ENCODE results near the gene NFKBIE. TPM values are rescaled to one million over a fixed set of nuclear protein-coding genes. Genes with fewer than 3 reads are reported as not detected.

NFKBIE gene
- total and polyA plus RNA-seq, 2 of the 13 experiments (the other 11 are each of a cell fraction or from before 2014, with no cell fraction given) = 6.7 to 14.5 TPM

DNA sequence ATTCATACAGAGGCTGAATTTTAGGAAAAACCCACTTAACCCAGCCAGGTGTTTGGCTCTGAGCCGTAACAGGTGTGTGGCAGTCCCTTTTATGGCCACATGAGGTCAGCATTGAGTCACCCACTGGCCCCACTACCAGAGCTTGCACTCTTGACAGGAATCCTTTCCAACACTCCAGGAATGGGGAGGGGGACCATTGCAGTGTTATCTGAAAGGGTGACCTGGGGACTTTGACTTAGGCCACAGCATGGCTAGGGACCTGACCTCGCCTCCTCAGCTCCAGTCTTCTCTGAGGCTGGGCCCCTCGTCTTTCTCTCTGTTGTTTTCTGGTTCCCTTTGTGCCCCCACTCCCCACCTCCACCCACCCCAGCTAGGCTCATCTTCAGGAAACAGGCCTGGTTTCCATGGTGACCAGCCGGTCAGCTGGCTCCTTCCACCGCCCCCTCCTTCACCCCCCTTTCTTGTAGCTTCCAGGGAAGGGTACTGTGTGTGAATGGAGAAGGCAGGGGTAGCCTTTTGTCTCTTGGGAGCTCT lies 2.8 kb upstream of the NFKBIE start (continued):
- TF ChIP-seq ZNF879 (CRISPR knock-in tag; IDR thresholded peaks at IDR 0.05) = no peak
- 0 out of 2 replicates have a peak, but pooled peaks have one; percentile 46 for TF ChIP-seq ZBED4 (CRISPR knock-in tag; IDR thresholded peaks at IDR 0.05; ENCODE audit: borderline replicate concordance)
- no peak for TF ChIP-seq ASH2L (IDR thresholded peaks at IDR 0.05; ENCODE audit: insufficient read length, low read depth, low read length)
- TF ChIP-seq GATAD2A (CRISPR knock-in tag; IDR thresholded peaks at IDR 0.05) = peak; percentile 33; the same call in 1 of the 2 replicates
- TF ChIP-seq HOXA5 (CRISPR knock-in tag; IDR thresholded peaks at IDR 0.05) = 0 out of 2 replicates have a peak, but pooled peaks have one; percentile 34
- 0 out of 2 replicates have a peak, but pooled peaks have one; percentile 41 for TF ChIP-seq ZNF160 (CRISPR knock-in tag; IDR thresholded peaks at IDR 0.05)
- TF ChIP-seq ZNF891 (CRISPR knock-in tag; IDR thresholded peaks at IDR 0.05) = no peak
- peak; percentile 53; the same call in 1 of the 2 replicates for TF ChIP-seq ZNF614 (CRISPR knock-in tag; IDR thresholded peaks at IDR 0.05; ENCODE audit: borderline replicate concordance)
- peak; percentile 45; the same call in 1 of the 2 replicates for TF ChIP-seq ATF2 (CRISPR knock-in tag; IDR thresholded peaks at IDR 0.05)
- TF ChIP-seq, protein P1, sequence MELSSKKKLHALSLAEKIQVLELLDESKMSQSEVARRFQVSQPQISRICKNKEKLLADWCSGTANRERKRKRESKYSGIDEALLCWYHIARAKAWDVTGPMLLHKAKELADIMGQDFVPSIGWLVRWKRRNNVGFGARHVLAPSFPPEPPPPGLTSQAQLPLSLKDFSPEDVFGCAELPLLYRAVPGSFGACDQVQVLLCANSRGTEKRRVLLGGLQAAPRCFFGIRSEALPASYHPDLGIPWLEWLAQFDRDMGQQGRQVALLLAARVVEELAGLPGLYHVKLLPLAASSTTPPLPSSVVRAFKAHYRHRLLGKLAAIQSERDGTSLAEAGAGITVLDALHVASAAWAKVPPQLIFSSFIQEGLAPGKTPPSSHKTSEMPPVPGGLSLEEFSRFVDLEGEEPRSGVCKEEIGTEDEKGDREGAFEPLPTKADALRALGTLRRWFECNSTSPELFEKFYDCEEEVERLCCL (CRISPR knock-in tag; IDR thresholded peaks at IDR 0.05; ENCODE audit: borderline replicate concordance) = no peak
- TF ChIP-seq ISL2 (CRISPR knock-in tag; IDR thresholded peaks at IDR 0.05) = 0 out of 2 replicates have a peak, but pooled peaks have one; percentile 19
- TF ChIP-seq, protein P2, sequence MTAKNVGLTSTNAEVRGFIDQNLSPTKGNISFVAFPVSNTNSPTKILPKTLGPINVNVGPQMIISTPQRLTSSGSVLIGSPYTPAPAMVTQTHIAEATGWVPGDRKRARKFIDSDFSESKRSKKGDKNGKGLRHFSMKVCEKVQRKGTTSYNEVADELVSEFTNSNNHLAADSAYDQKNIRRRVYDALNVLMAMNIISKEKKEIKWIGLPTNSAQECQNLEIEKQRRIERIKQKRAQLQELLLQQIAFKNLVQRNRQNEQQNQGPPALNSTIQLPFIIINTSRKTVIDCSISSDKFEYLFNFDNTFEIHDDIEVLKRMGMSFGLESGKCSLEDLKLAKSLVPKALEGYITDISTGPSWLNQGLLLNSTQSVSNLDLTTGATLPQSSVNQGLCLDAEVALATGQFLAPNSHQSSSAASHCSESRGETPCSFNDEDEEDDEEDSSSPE (CRISPR knock-in tag; IDR thresholded peaks at IDR 0.05) = no peak
- no peak for TF ChIP-seq KLF9 (CRISPR knock-in tag; IDR thresholded peaks at IDR 0.05; ENCODE audit: low read depth)
- TF ChIP-seq, protein P3, sequence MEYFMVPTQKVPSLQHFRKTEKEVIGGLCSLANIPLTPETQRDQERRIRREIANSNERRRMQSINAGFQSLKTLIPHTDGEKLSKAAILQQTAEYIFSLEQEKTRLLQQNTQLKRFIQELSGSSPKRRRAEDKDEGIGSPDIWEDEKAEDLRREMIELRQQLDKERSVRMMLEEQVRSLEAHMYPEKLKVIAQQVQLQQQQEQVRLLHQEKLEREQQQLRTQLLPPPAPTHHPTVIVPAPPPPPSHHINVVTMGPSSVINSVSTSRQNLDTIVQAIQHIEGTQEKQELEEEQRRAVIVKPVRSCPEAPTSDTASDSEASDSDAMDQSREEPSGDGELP (IDR thresholded peaks at IDR 0.05; ENCODE audit: borderline replicate concordance, low read depth) = peak; percentile 51; the same call in 1 of the 2 replicates
- peak; percentile 27; the same call in 1 of the 2 replicates for TF ChIP-seq FOSL2 (CRISPR knock-in tag; IDR thresholded peaks at IDR 0.05)
- no peak for TF ChIP-seq CBX2 (IDR thresholded peaks at IDR 0.05; ENCODE audit: low read depth, low read length)
- TF ChIP-seq CBX2 (CRISPR knock-in tag; IDR thresholded peaks at IDR 0.05; ENCODE audit: low read depth) = no peak
- no peak for TF ChIP-seq ZNF446 (CRISPR knock-in tag; IDR thresholded peaks at IDR 0.05)
- TF ChIP-seq KLF16 (CRISPR knock-in tag; IDR thresholded peaks at IDR 0.05) = 0 out of 4 replicates have a peak, but pooled peaks of 1 of the 2 experiments have one; percentile 22
- TF ChIP-seq MXD4 (CRISPR knock-in tag; IDR thresholded peaks at IDR 0.05) = no peak
- peak; percentile 15; the same call in 1 of the 2 replicates for TF ChIP-seq ZFX (CRISPR knock-in tag; IDR thresholded peaks at IDR 0.05; ENCODE audit: low read depth)

All from HepG2 (cell line).